ENCODE data around the gene SACS. TPM values are rescaled to one million over a fixed set of nuclear protein-coding genes. Genes with fewer than 3 reads are reported as not detected.

Gene SACS
- total and polyA plus RNA-seq, 2 of the 8 experiments (the other 6 are each of a cell fraction or from before 2014, with no cell fraction given) = 11.0 to 54.2 TPM

GRCh38 chr13:23359882-23360281 lies 73.6 kb downstream of the SACS start (continued):
- no peak for TF ChIP-seq CHD7 (IDR thresholded peaks at IDR 0.05; ENCODE audit: insufficient replicate concordance, low read length)
- no peak for TF ChIP-seq CHD1 (IDR thresholded peaks at IDR 0.05; ENCODE audit: low read depth, low read length)
- no peak for TF ChIP-seq BRCA1 (IDR thresholded peaks at IDR 0.05; ENCODE audit: low read depth, low read length)
- no peak for TF ChIP-seq POLR2A (IDR thresholded peaks at IDR 0.05; ENCODE audit: control extremely low read depth in 1 of 2, low read depth in 2 of 2, low read length in 2 of 2)
- no peak for TF ChIP-seq RAD21 (IDR thresholded peaks at IDR 0.05 in 1 of 2, conservative IDR thresholded peaks at IDR 0.05 in 1 of 2; ENCODE audit: low read depth in 2 of 2, low read length in 2 of 2)
- no peak for TF ChIP-seq E2F6 (IDR thresholded peaks at IDR 0.05)
- TF ChIP-seq KDM5A (IDR thresholded peaks at IDR 0.05; ENCODE audit: low read length) = no peak
- no peak for TF ChIP-seq SRF (IDR thresholded peaks at IDR 0.05; ENCODE audit: low read depth, low read length)
- TF ChIP-seq CBX8 (IDR thresholded peaks at IDR 0.05; ENCODE audit: borderline replicate concordance, low read depth, low read length) = no peak

All from H1 (cell line).